KBM-7 (cell line): Measurements from ENCODE around the gene GOLPH3.
A peak's percentile ranks its signal among the peaks of the same experiment; 100 is the strongest.
"Not testable (repeated sequence)": the region's sequence is repeated elsewhere in the genome, so short reads cannot be mapped to it uniquely, and the experiment has no call there.

Experiments
- DNase-seq: peaks from one replicate; pipeline ENCODE4 v3.0.0-alpha.2; 2015
- in situ Hi-C: fragments of 300-500 bp; cut with MboI; formaldehyde crosslinking; loops from 2 replicates; pipeline ENCODE4 v1.14.3; 2020; ENCODE audit warnings: low sequenced_read_pairs, low pct_unique_long_range_greater_than_20kb, mixed read lengths

GOLPH3 gene

GRCh38 chr5:32172923-32173266 lies 1.2 kb downstream of the GOLPH3 start:
- in situ Hi-C loops = no loop called here
- DNase-seq = no peak

DNA sequence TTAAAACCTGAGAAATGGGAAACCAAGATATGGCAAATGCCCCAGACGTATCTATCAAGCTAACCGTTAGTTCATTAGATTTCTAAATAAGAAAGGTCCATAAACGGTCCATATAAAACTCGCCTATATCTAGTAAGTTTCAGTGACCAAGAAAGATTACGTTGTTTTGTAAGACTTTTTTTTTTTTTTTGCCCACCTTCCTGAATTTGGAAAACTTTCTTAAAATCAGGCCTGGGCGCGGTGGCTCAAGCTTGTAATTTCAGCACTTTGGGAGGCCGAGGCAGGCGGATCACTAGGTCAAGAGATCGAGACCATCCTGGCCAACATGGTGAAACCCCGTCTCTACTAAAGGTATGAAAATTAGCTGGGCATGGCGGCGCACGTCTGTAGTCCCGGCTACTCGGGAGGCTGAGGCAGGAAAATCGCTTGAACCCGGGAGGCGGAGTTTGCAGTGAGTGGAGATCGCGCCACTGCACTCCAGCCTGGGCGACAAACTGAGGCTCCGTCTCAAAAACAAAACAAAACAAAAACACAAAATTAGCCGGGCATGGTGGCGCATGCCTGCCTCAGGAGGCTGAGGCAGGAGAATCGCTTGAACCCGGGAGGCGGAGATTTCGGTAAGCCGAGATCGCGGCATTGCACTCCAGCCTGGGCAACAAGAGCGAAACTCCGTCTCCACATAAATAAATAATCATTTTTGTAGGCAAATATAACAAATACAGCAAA lies 1.8 kb downstream of the GOLPH3 start:
- in situ Hi-C loops = not testable (repeated sequence)
- DNase-seq = peak; percentile 47

DNA sequence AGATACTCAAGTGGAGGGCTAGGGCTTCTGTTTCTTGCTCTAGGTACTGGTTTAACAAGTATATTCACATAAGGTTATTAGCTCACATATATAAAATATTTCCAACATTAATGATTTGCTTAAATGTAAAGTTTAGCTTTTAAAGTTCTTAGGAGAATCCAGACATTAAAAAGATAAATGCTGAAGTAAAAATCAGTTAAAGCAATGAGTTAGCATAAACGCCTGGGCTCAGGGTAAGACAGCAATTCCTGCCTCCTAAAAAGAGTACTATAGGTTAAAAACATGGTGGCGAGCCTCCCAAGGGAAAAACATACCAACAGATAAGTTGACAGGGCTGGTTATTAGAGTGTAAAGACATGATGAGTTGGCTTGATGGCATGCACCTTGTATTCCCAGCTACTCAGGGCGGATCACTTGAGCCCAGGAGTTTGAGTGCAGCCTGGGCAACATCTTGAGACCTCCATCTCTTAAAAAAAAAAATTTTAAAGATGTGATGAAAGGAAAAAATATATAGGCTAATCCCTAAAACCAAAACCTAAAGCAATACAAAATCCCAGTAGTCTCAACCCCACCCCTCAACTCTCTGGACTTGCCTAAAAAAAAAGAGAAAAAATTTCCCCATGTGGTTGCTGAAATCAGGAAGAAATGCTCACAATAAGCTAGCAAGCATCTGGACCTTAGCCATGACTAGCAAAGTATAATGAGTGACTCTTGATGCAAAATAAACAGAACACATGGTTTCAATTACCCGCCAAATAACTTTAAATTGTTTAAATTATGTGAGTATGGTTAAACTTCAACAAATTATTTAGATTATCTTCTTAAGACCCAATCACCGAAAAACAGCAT lies 3.6 kb downstream of the GOLPH3 start:
- no peak for DNase-seq
- in situ Hi-C loops = no loop called here

- DNase-seq = no peak
- in situ Hi-C loops = no loop called here
Observed at GRCh38 chr5:32168460-32169033, 5.6 kb downstream of the GOLPH3 start.

GRCh38 chr5:32165597-32165996 lies 8.5 kb downstream of the GOLPH3 start:
- no peak for DNase-seq
- in situ Hi-C loops = no loop called here

DNA sequence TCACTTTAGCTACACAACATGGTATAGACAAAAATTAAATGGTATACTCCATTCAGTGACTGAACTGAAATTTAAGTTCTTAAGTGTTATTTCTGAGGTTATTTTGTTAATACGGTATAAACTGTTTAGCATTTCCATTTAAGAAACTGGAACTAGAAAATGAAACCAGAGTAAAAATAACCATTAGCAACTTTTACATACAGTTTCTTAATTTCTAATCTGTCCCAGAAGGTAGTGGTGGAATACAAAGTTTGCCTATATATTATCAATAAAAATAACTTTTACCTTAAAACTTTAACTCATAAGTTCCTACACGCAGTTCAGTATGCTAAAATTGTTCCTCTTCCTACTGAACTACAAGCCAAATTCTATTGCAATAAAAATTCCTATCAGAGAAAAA lies 10.3 kb downstream of the GOLPH3 start:
- DNase-seq = no peak
- in situ Hi-C loops = no loop called here

DNA sequence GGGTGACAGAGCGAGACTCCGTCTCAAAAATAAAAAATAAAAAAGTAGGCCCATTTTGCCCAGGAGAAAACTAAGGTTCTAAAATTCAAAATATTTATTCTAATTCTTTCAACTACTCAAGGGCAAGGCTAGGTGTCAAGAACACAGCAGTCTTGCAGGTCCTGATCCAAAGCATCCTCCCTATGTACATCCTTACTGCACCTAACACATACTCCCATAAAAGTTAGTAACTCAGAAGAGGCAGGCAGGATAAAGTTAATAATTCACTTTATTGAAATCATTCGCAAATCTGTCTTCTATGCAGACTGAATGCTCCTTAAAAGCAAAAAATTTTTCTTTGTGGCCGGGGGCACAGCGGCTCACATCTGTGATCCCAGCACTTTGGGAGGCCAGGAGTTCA lies 11.1 kb downstream of the GOLPH3 start:
- in situ Hi-C loops = no loop called here
- no peak for DNase-seq

- no peak for DNase-seq
- in situ Hi-C loops = no loop called here
Observed at GRCh38 chr5:32160228-32160627, 13.9 kb downstream of the GOLPH3 start.

DNA sequence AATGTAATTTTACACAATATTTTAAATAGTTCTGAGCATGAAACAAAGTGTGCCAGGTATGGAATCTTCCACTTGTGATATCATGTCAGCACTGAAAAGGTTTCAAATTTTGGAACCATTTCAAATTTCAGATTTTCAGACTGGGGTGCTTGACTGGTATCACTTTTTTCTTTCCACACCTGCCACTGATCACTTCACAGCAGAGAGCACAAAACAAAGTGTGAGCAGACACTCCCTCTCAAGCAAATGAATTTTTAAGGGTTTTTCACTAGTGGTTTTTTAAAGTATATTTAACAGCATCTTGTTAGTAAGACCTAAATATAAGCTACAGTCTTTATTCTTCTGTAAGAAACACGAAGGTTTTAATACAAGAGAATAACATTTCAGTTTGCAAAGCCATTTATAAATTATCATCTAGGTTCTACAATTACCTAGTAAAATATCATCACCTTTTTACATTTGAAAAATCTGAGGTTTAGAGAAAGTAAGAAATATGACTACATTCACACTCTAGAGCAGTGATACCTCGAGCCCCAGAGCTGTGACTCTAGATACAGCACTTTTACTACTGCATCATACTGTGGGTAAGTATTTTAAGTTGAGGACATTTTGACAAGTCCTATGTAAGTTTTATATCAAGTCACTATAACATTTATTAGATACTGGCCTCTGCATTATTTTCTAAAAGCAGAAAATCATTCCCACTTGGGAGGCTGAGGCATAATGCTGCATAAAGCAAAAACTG lies 14.6 kb downstream of the GOLPH3 start:
- no peak for DNase-seq
- in situ Hi-C loops = no loop called here

DNA sequence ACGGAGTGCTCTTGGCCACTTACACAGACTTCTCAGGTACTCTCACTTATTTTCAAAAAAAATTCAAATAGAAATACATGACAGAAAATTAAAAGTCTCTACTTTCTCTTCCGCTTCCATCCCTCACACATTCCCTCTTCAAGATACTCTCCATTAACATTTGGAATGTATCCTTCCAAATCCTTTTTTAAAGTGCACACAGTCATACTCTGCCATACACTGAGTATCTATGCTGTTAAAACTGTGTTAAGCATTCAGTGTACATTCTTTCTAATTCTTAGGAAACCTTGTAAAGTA lies 15.5 kb downstream of the GOLPH3 start:
- in situ Hi-C loops = no loop called here
- no peak for DNase-seq

DNA sequence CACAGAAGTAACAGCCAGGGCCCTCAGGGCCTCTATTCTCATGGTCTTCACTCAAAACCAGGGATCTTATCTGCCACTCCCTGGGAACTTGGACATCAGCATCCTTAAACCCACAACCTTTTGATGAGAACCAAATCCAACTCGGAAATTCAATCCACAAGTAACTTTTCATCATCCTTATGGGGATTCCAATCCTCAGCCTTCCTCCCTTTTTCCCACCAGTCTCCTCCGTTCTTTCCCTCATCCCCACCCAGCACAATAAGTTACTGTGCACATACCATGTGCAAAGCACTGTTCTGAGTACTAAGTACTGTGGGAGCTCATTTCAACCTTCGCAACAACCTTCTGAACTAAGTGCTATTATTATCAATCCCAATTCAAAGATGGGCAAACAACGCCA lies 17.0 kb downstream of the GOLPH3 start:
- in situ Hi-C loops = no loop called here

DNA sequence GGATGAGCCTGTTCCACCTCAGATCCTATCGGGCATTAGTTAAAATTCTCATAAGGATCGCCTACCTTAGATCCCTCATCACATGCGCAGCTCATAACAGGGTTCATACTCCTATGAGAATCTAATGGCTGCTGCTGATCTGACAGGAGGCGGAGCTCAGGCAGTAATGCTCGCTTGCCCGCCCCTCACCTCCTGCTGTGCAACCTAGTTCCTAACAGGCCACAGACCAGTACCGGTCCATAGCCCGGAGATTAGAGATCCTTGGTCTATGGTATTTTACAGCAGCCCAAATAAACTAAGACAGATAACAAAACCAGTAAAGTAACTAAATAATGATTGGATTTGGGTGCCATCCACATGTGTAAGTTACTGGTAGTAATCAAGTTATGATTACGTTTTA lies 17.5 kb downstream of the GOLPH3 start:
- in situ Hi-C loops = no loop called here
- DNase-seq = no peak

More for the DNA sequence above, 17.0 kb downstream of the GOLPH3 start:
- no peak for DNase-seq

GRCh38 chr5:32155211-32155610 lies 18.9 kb downstream of the GOLPH3 start:
- DNase-seq = no peak
- in situ Hi-C loops = no loop called here

GRCh38 chr5:32153723-32154122 lies 20.4 kb downstream of the GOLPH3 start:
- DNase-seq = no peak
- in situ Hi-C loops = no loop called here

DNA sequence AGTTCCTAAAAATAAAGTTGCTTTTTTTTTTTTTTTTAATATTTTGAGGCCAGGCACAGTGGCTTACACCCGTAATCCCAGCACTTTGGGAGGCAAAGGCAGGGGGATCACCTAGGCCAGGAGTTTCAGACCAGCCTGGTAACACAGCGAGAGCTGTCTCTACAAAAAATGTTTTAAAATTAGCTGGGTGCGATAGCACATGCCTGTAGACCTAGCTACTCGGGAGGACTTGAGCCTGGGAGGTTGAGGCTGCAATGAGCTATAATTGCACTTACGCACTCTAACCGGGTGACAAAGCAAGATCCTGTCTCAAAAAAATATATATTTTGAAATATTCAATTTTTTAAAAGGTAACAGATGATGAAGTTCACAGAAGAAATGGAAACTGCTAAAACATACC lies 22.9 kb downstream of the GOLPH3 start:
- no peak for DNase-seq
- in situ Hi-C loops = no loop called here

- no peak for DNase-seq
- in situ Hi-C loops = no loop called here
Observed at GRCh38 chr5:32150366-32150765, 23.8 kb downstream of the GOLPH3 start.

DNA sequence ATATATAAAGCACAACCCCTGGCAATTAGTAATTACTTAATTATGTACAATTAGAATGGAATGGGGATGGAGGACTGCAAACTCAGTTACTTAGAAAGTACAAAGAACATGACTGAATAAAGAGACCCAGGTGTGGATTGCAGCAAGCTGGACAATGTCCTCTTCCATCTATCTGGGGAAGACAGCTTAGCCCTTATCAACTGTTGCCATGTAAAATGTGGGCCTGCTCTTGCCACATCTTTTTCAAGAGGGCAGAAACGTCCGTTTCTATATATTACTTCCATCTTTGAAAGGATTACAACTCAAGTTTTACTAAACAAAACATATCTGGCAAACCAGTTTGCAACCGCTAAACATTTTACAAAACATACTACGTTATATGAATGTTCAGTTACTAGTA lies 26.2 kb downstream of the GOLPH3 start:
- no peak for DNase-seq
- in situ Hi-C loops = no loop called here

DNA sequence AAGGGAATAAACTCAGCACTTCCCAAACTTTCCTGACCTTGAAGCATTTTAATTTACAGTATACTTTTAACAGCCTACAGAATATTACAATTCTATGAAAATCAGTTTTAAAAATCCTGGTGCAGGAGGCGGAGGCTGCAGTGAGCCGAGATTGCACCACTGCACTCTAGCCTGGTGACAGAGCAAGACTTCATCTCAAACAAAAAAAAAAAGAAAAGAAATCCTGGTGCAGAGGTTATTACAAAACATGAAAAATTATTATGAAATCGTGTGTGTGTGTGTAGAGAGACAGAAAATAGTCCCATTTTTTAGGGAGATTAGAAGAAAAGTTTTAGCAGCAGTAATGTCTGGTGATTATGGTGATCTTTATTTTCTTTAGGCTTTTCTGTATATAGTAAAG lies 26.9 kb downstream of the GOLPH3 start:
- in situ Hi-C loops = no loop called here
- DNase-seq = no peak

- in situ Hi-C loops = no loop called here
- no peak for DNase-seq
Observed at GRCh38 chr5:32145378-32145777, 28.7 kb downstream of the GOLPH3 start.
